Measurements from ENCODE around the gene DDAH1. TPM values are rescaled to one million over a fixed set of nuclear protein-coding genes. Genes with fewer than 3 reads are reported as not detected.

Gene DDAH1
- total and polyA plus RNA-seq, 2 of the 8 experiments (the other 6 are each of a cell fraction or from before 2014, with no cell fraction given), result 22.8 to 54.5 TPM

GRCh38 chr1:85328713-85329397, 136.1 kb downstream of the DDAH1 start:
- H4K91ac ChIP-seq (replicated peaks; ENCODE audit: insufficient read length, low read length), result peak overlapping the region; percentile 42
- H3K4ac ChIP-seq (replicated peaks; ENCODE audit: insufficient read length, low read depth, low read length), result no peak overlapping the region
- no peak overlapping the region for H2BK15ac ChIP-seq (ENCODE audit: low read length)
- no peaks in the 10 kb centered on the region for H3K79me2 ChIP-seq (ENCODE audit: control insufficient read depth in 1 of 2, insufficient read depth in 2 of 2, low read length in 2 of 2)
- WGBS, 2 experiments (ENCODE audit: extremely low coverage in 1 of 2, insufficient coverage in 1 of 2, insufficient read length in 1 of 2, insufficient replicate concordance in 2 of 2, low coverage in 1 of 2, low lambda C conversion rate in 2 of 2, missing lambda C conversion rate in 1 of 2), result 68% methylated on average over 3 of the region's 3 CpGs; no CpG with 5 or more reads in 1 of the 2 experiments
- DNase-seq (ENCODE audit: low read depth in 1 of 2, low spot score in 2 of 2) (no peak), FAIRE-seq (no peak)
- H4K5ac ChIP-seq (ENCODE audit: insufficient read length, low read depth, low read length), result no peak overlapping the region
- no peak overlapping the region for H3K14ac ChIP-seq (ENCODE audit: insufficient read length)
- no peak overlapping the region; a peak in 2 of 4 replicates for H3K4me2 ChIP-seq (ENCODE audit: insufficient read depth in 1 of 2, low read depth in 2 of 2, low read length in 2 of 2)
- CTCF ChIA-PET (ENCODE audit: partially characterized antibody), result interaction anchor here (0.8 to 2.5 kb wide), 3 partner anchors 9 to 15 kb away, joined by 3 to 11 read pairs (median 4); no protein-coding TSS in a partner anchor
- H2BK20ac ChIP-seq (ENCODE audit: low read length), result peak overlapping the region; percentile 62; the same call in 1 of the 2 replicates
- H2AK5ac ChIP-seq (ENCODE audit: low read depth, low read length), result peak overlapping the region; percentile 68
- H3K23me2 ChIP-seq (ENCODE audit: low read depth, low read length), result no peaks in the 10 kb centered on the region
- H3K18ac ChIP-seq (ENCODE audit: extremely low read depth, low read length), result peak overlapping the region; percentile 76; the same call in 1 of the 2 replicates
- H4K8ac ChIP-seq (ENCODE audit: extremely low read depth, insufficient read depth, low read length), result no peak overlapping the region
- H3K36me3 ChIP-seq (ENCODE audit: control insufficient read depth in 2 of 4, insufficient read depth in 4 of 4, low read length in 3 of 4), result no peaks in the 10 kb centered on the region
- no peak overlapping the region for H2AFZ ChIP-seq (ENCODE audit: low read length)
- TF ChIP-seq SP4 (IDR thresholded peaks at IDR 0.05; ENCODE audit: low read length) (no peak), JUND (IDR thresholded peaks at IDR 0.05; ENCODE audit: low read length) (peak; percentile 84), TEAD4 (IDR thresholded peaks at IDR 0.05; ENCODE audit: low read depth, low read length) (peak; percentile 86), SIX5 (IDR thresholded peaks at IDR 0.05; ENCODE audit: low read depth, low read length) (no peak), CHD1 (IDR thresholded peaks at IDR 0.05; ENCODE audit: low read depth, low read length) (no peak), TAF1 (IDR thresholded peaks at IDR 0.05; ENCODE audit: low read depth, low read length) (no peak)
- peak overlapping the region; percentile 74 for H2BK5ac ChIP-seq (ENCODE audit: low read depth, low read length)
- POLR2A ChIA-PET (ENCODE audit: partially characterized antibody), result no interaction called here
- no peaks in the 10 kb centered on the region for H3K27me3 ChIP-seq (replicated peaks in 1 of 4; ENCODE audit: control insufficient read depth in 3 of 4, extremely low read depth in 1 of 4, insufficient read depth in 3 of 4, low read length in 3 of 4)
- H3K9me3 ChIP-seq (ENCODE audit: insufficient read depth in 2 of 2, low read depth in 1 of 2, low read length in 1 of 2), result no peaks in the 10 kb centered on the region
- peaks cover 0 to 20% (median 5%) of the 10 kb centered on the region in 4 experiments; a peak in 5 of 7 replicates for H3K4me1 ChIP-seq (replicated peaks in 1 of 4; ENCODE audit: control insufficient read depth in 3 of 4, insufficient read depth in 4 of 4, low read length in 3 of 4)
- H3K27ac ChIP-seq (ENCODE audit: low read depth, low read length), result no peak overlapping the region
- H3K56ac ChIP-seq (replicated peaks; ENCODE audit: insufficient read length, low read depth, low read length), result no peak overlapping the region
- peak overlapping the region; percentile 80; the same call in 1 of the 2 replicates for H2BK12ac ChIP-seq (ENCODE audit: low read depth, low read length)
- no peak overlapping the region for H3K23ac ChIP-seq (ENCODE audit: insufficient read length)
- H3K79me1 ChIP-seq (ENCODE audit: low read depth, low read length), result no peaks in the 10 kb centered on the region
- no peak overlapping the region for H3K4me3 ChIP-seq (ENCODE audit: extremely low read depth in 1 of 4, insufficient read depth in 2 of 4, low read depth in 3 of 4, low read length in 4 of 4)
- no peak overlapping the region for H2BK120ac ChIP-seq (replicated peaks; ENCODE audit: low read depth, low read length)
- no peaks in the 10 kb centered on the region for H4K20me1 ChIP-seq (replicated peaks in 1 of 2; ENCODE audit: control insufficient read depth in 1 of 2, insufficient read depth in 2 of 2, low read length in 2 of 2)
- no peak overlapping the region for H3K9ac ChIP-seq (replicated peaks in 1 of 4; ENCODE audit: extremely low read depth in 1 of 4, low read depth in 3 of 4, low read length in 3 of 4)
